ENCODE results near the gene CEBPZOS. TPM values are rescaled to one million over a fixed set of nuclear protein-coding genes. Genes with fewer than 3 reads are reported as not detected.

The CEBPZOS gene
- total and polyA plus RNA-seq, 10 of the 15 experiments (the other 5 are each of a cell fraction or from before 2014, with no cell fraction given), result 22.9 to 50.8 (median 39.1) TPM

GRCh38 chr2:37196320-37197195 lies at the start of gene CEBPZOS (continued):
- TF ChIP-seq, protein P1, sequence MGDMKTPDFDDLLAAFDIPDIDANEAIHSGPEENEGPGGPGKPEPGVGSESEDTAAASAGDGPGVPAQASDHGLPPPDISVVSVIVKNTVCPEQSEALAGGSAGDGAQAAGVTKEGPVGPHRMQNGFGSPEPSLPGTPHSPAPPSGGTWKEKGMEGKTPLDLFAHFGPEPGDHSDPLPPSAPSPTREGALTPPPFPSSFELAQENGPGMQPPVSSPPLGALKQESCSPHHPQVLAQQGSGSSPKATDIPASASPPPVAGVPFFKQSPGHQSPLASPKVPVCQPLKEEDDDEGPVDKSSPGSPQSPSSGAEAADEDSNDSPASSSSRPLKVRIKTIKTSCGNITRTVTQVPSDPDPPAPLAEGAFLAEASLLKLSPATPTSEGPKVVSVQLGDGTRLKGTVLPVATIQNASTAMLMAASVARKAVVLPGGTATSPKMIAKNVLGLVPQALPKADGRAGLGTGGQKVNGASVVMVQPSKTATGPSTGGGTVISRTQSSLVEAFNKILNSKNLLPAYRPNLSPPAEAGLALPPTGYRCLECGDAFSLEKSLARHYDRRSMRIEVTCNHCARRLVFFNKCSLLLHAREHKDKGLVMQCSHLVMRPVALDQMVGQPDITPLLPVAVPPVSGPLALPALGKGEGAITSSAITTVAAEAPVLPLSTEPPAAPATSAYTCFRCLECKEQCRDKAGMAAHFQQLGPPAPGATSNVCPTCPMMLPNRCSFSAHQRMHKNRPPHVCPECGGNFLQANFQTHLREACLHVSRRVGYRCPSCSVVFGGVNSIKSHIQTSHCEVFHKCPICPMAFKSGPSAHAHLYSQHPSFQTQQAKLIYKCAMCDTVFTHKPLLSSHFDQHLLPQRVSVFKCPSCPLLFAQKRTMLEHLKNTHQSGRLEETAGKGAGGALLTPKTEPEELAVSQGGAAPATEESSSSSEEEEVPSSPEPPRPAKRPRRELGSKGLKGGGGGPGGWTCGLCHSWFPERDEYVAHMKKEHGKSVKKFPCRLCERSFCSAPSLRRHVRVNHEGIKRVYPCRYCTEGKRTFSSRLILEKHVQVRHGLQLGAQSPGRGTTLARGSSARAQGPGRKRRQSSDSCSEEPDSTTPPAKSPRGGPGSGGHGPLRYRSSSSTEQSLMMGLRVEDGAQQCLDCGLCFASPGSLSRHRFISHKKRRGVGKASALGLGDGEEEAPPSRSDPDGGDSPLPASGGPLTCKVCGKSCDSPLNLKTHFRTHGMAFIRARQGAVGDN (IDR thresholded peaks at IDR 0.05), result peak; percentile 95
- TF ChIP-seq SPI1 (IDR thresholded peaks at IDR 0.05; ENCODE audit: borderline replicate concordance, insufficient read depth, low read depth, low read length), result no peak
- TF ChIP-seq MYB (IDR thresholded peaks at IDR 0.05; ENCODE audit: borderline replicate concordance, low read depth, low read length), result no peak
- TF ChIP-seq ZBTB40 (IDR thresholded peaks at IDR 0.05; ENCODE audit: borderline replicate concordance), result peak; percentile 70; the same call in 1 of the 2 replicates
- TF ChIP-seq IKZF1 (conservative IDR thresholded peaks at IDR 0.05), result peak; percentile 60; the same call in 1 of the 2 replicates
- TF ChIP-seq DPF2 (IDR thresholded peaks at IDR 0.05), result 0 out of 2 replicates have a peak, but pooled peaks have one; percentile 35
- TF ChIP-seq POU2F2 (IDR thresholded peaks at IDR 0.05; ENCODE audit: borderline replicate concordance, low read depth, low read length), result no peak
- no peak for TF ChIP-seq KDM1A (IDR thresholded peaks at IDR 0.05; ENCODE audit: borderline replicate concordance)
- TF ChIP-seq REST (IDR thresholded peaks at IDR 0.05; ENCODE audit: low read depth, low read length), result no peak
- peak; percentile 50; the same call in 1 of the 2 replicates for TF ChIP-seq TAF1 (IDR thresholded peaks at IDR 0.05; ENCODE audit: borderline replicate concordance, low read depth, low read length)
- TF ChIP-seq RELB (IDR thresholded peaks at IDR 0.05; ENCODE audit: low read depth), result no peak
- TF ChIP-seq SUZ12 (IDR thresholded peaks at IDR 0.05; ENCODE audit: unreplicated experiment), result no peak
